ENCODE data around the gene ADGRG6.
A peak's percentile ranks its signal among the peaks of the same experiment; 100 is the strongest.

ADGRG6 gene

GRCh38 chr6:142291512-142291911, 10.3 kb upstream of the ADGRG6 start:
- no peaks in the 10 kb centered on the region for H3K9me3 ChIP-seq (ENCODE audit: control insufficient read depth in 1 of 2, low read length in 2 of 2)
- H3K27ac ChIP-seq (ENCODE audit: low read length), result no peak overlapping the region
- H3K4me3 ChIP-seq (ENCODE audit: low read depth in 1 of 2, low read length in 2 of 2), result no peak overlapping the region
- H3K36me3 ChIP-seq (ENCODE audit: control insufficient read depth in 1 of 2, insufficient read depth in 2 of 2, low read length in 2 of 2), result no peaks in the 10 kb centered on the region
- H3K4me1 ChIP-seq (ENCODE audit: control insufficient read depth in 1 of 2, insufficient read depth in 2 of 2, low read length in 2 of 2), result no peaks in the 10 kb centered on the region
- no peaks in the 10 kb centered on the region for H3K27me3 ChIP-seq (ENCODE audit: low read depth, low read length)

GRCh38 chr6:142292166-142292924, 9.5 kb upstream of the ADGRG6 start:
- Histone ChIP-seq H3K9me3 (ENCODE audit: control insufficient read depth in 1 of 2, low read length in 2 of 2) (no peaks in the 10 kb centered on the region), H3K36me3 (ENCODE audit: control insufficient read depth in 1 of 2, insufficient read depth in 2 of 2, low read length in 2 of 2) (no peaks in the 10 kb centered on the region), H3K4me1 (ENCODE audit: control insufficient read depth in 1 of 2, insufficient read depth in 2 of 2, low read length in 2 of 2) (no peaks in the 10 kb centered on the region), H3K27ac (ENCODE audit: low read length) (no peak overlapping the region), H3K4me3 (ENCODE audit: low read depth in 1 of 2, low read length in 2 of 2) (no peak overlapping the region), H3K27me3 (ENCODE audit: low read depth, low read length) (no peaks in the 10 kb centered on the region)

GRCh38 chr6:142293121-142293520, 8.7 kb upstream of the ADGRG6 start:
- H3K9me3 ChIP-seq (ENCODE audit: control insufficient read depth in 1 of 2, low read length in 2 of 2), result no peaks in the 10 kb centered on the region
- H3K27me3 ChIP-seq (ENCODE audit: low read depth, low read length), result no peaks in the 10 kb centered on the region
- H3K4me3 ChIP-seq (ENCODE audit: low read depth in 1 of 2, low read length in 2 of 2), result no peak overlapping the region
- no peaks in the 10 kb centered on the region for H3K36me3 ChIP-seq (ENCODE audit: control insufficient read depth in 1 of 2, insufficient read depth in 2 of 2, low read length in 2 of 2)
- no peaks in the 10 kb centered on the region for H3K4me1 ChIP-seq (ENCODE audit: control insufficient read depth in 1 of 2, insufficient read depth in 2 of 2, low read length in 2 of 2)
- H3K27ac ChIP-seq (ENCODE audit: low read length), result no peak overlapping the region

DNA sequence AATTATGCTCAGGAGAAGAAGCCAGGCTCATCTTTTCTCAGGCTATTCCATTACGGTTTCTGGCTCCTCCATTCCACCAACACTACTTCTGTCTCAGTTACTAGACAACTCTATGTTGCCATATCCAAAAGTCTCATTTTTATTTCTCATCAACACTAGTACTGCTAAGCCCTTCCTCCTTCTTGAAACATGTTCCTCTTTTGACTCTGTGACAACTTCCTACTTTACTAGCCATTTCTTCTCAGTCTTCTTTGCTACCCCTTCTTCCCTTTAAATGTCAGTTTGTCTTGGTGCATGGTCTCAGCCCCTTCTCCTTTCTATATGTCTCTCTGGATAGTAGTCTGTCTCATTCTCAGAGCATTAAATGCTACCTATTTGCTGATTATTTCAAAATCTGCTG, 7.1 kb upstream of the ADGRG6 start:
- Histone ChIP-seq H3K9me3 (ENCODE audit: control insufficient read depth in 1 of 2, low read length in 2 of 2) (no peaks in the 10 kb centered on the region), H3K4me3 (ENCODE audit: low read depth in 1 of 2, low read length in 2 of 2) (no peak overlapping the region), H3K27ac (ENCODE audit: low read length) (no peak overlapping the region), H3K4me1 (ENCODE audit: control insufficient read depth in 1 of 2, insufficient read depth in 2 of 2, low read length in 2 of 2) (no peaks in the 10 kb centered on the region), H3K36me3 (ENCODE audit: control insufficient read depth in 1 of 2, insufficient read depth in 2 of 2, low read length in 2 of 2) (no peaks in the 10 kb centered on the region), H3K27me3 (ENCODE audit: low read depth, low read length) (no peaks in the 10 kb centered on the region)

DNA sequence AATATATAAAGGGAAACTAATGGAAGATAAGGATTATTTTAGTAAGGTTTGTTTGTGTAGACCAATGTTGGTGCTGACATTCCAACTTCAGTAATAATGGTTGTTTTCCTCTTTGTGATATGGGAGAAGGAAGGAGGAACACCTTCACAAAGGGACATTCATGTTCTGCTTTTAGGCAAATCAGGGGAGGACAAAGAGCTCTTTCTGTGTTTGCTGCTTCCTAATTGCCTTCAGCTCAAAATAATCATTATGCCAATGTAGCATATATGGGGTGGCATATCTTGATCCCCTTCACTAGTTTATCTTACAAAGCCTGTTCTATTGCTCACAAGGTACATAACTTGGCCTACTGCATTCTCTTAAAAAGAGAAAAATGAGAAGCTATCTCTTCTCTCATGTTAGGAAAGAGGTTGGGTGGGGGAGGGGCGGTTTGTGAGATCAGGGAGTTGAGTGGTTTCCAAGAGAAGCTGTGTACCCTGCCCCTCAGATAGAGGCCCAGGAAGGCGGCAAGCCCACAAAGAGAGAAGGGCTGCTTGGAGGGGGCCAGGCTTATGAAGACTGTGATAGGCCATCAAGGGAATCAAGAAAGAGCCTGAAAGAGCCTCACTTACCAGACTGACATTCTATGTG, 4.7 kb upstream of the ADGRG6 start:
- H3K4me3 ChIP-seq (ENCODE audit: low read depth in 1 of 2, low read length in 2 of 2), result no peak overlapping the region
- H3K9me3 ChIP-seq (ENCODE audit: control insufficient read depth in 1 of 2, low read length in 2 of 2), result no peaks in the 10 kb centered on the region
- H3K4me1 ChIP-seq (ENCODE audit: control insufficient read depth in 1 of 2, insufficient read depth in 2 of 2, low read length in 2 of 2), result peaks cover 0 to 6% of the 10 kb centered on the region in 2 donors
- no peak overlapping the region for H3K27ac ChIP-seq (ENCODE audit: low read length)
- no peaks in the 10 kb centered on the region for H3K27me3 ChIP-seq (ENCODE audit: low read depth, low read length)
- H3K36me3 ChIP-seq (ENCODE audit: control insufficient read depth in 1 of 2, insufficient read depth in 2 of 2, low read length in 2 of 2), result no peaks in the 10 kb centered on the region

- H3K36me3 ChIP-seq (ENCODE audit: control insufficient read depth in 1 of 2, insufficient read depth in 2 of 2, low read length in 2 of 2), result no peaks in the 10 kb centered on the region
- H3K4me1 ChIP-seq (ENCODE audit: control insufficient read depth in 1 of 2, insufficient read depth in 2 of 2, low read length in 2 of 2), result peaks cover 0 to 6% of the 10 kb centered on the region in 2 donors
- H3K9me3 ChIP-seq (ENCODE audit: control insufficient read depth in 1 of 2, low read length in 2 of 2), result no peaks in the 10 kb centered on the region
Observed at GRCh38 chr6:142297605-142297995, 4.2 kb upstream of the ADGRG6 start.

DNA sequence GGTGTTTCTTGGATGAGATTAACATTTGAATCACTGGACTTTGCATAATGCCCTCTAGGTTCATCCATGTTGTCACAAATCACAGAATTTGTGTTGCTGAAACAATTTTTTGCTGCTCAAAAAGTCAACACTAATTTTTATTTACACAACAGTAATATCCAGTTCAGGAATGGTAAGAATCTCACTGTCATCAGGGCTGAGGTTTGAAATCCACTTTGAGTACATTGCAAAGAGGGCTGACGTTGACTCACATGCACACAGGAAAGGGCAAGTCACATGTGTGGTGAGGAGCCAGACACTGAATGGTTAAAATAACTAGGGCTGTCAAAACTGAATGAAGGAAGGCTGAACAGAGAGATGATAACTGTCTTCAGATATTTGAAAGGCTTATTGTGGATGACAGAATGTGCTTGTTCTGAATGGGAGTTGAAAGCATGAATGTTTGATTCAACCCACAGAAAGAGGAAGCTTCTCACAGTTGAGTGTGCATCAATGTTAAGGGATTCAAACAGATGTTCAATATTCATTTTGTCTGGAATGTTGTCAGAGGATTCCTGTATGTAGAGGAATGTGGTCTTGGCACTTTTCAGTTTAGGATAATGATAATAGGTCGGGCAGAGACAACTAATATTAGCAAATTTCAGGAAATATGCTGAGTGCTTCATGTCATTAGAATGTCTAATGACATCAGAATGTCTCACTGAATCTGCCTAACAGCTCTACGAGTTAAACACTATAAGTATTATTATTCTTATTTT, 3.6 kb upstream of the ADGRG6 start:
- H3K4me1 ChIP-seq (ENCODE audit: control insufficient read depth in 1 of 2, insufficient read depth in 2 of 2, low read length in 2 of 2), result peaks cover 0 to 6% of the 10 kb centered on the region in 2 donors
- no peaks in the 10 kb centered on the region for H3K27me3 ChIP-seq (ENCODE audit: low read depth, low read length)
- no peaks in the 10 kb centered on the region for H3K9me3 ChIP-seq (ENCODE audit: control insufficient read depth in 1 of 2, low read length in 2 of 2)
- no peaks in the 10 kb centered on the region for H3K36me3 ChIP-seq (ENCODE audit: control insufficient read depth in 1 of 2, insufficient read depth in 2 of 2, low read length in 2 of 2)
- no peak overlapping the region for H3K4me3 ChIP-seq (ENCODE audit: low read depth in 1 of 2, low read length in 2 of 2)
- no peak overlapping the region for H3K27ac ChIP-seq (ENCODE audit: low read length)

More at GRCh38 chr6:142297605-142297995, 4.2 kb upstream of the ADGRG6 start:
- Histone ChIP-seq H3K4me3 (ENCODE audit: low read depth in 1 of 2, low read length in 2 of 2) (no peak overlapping the region), H3K27me3 (ENCODE audit: low read depth, low read length) (no peaks in the 10 kb centered on the region), H3K27ac (ENCODE audit: low read length) (no peak overlapping the region)

GRCh38 chr6:142300302-142300701, 1.5 kb upstream of the ADGRG6 start:
- Histone ChIP-seq H3K4me1 (ENCODE audit: control insufficient read depth in 1 of 2, insufficient read depth in 2 of 2, low read length in 2 of 2) (peaks cover 0 to 6% of the 10 kb centered on the region in 2 donors), H3K27ac (ENCODE audit: low read length) (no peak overlapping the region), H3K27me3 (ENCODE audit: low read depth, low read length) (no peaks in the 10 kb centered on the region), H3K9me3 (ENCODE audit: control insufficient read depth in 1 of 2, low read length in 2 of 2) (no peaks in the 10 kb centered on the region), H3K36me3 (ENCODE audit: control insufficient read depth in 1 of 2, insufficient read depth in 2 of 2, low read length in 2 of 2) (no peaks in the 10 kb centered on the region), H3K4me3 (ENCODE audit: low read depth in 1 of 2, low read length in 2 of 2) (no peak overlapping the region)

GRCh38 chr6:142300758-142301650, 803 bp upstream of the ADGRG6 start:
- Histone ChIP-seq H3K27me3 (ENCODE audit: low read depth, low read length) (no peaks in the 10 kb centered on the region), H3K4me1 (ENCODE audit: control insufficient read depth in 1 of 2, insufficient read depth in 2 of 2, low read length in 2 of 2) (peaks cover 0 to 6% of the 10 kb centered on the region in 2 donors), H3K36me3 (ENCODE audit: control insufficient read depth in 1 of 2, insufficient read depth in 2 of 2, low read length in 2 of 2) (no peaks in the 10 kb centered on the region), H3K27ac (ENCODE audit: low read length) (no peak overlapping the region), H3K4me3 (ENCODE audit: low read depth in 1 of 2, low read length in 2 of 2) (peak overlapping the region; percentile 65 to 67), H3K9me3 (ENCODE audit: control insufficient read depth in 1 of 2, low read length in 2 of 2) (no peaks in the 10 kb centered on the region)

DNA sequence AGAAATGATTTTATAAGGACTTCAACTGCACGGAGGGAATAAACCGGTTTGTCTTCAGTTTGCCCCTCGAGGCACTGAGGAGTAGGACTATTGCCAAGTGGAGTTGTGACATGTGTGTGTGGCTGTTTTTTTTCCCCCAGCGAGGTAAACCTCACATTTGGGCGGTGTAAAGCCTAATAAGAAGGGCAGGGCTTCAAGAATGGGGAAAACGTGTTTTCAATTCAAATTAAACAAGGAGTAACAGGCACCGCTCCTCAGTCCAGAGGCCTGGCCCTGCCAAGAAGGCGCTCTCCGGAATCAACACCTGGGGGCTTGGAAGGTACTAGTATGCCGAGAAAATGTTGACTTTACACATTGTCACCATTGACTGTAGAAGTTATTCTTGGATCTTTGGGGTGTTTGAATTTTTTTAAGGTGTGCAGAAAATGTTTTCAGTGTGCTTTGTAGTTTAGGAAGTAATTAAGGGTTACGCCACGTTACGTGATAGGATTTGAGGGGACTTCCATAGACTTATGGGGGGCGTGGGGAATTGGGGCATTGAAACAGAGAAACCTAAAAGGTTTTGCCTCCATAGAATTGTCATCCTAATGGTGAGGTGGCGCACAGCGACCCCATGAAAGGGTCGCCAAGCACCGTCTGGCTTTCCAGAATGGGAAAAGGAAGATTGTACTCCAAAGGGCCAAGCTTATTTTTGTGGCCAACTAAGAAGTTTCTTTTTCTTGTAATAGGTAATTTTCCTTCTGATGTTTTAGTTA, 791 bp downstream of the ADGRG6 start:
- Histone ChIP-seq H3K4me1 (ENCODE audit: control insufficient read depth in 1 of 2, insufficient read depth in 2 of 2, low read length in 2 of 2) (peaks cover 0 to 6% of the 10 kb centered on the region in 2 donors), H3K27ac (ENCODE audit: low read length) (peak overlapping the region; percentile 61), H3K36me3 (ENCODE audit: control insufficient read depth in 1 of 2, insufficient read depth in 2 of 2, low read length in 2 of 2) (no peaks in the 10 kb centered on the region), H3K4me3 (ENCODE audit: low read depth in 1 of 2, low read length in 2 of 2) (peak overlapping the region; percentile 65 to 67), H3K27me3 (ENCODE audit: low read depth, low read length) (no peaks in the 10 kb centered on the region), H3K9me3 (ENCODE audit: control insufficient read depth in 1 of 2, low read length in 2 of 2) (no peaks in the 10 kb centered on the region)
